Stimulated activated CD4-positive, alpha-beta T cell treated with anti-CD3 and anti-CD28 coated beads, Interleukin-12 subunit alpha, Interleukin-12 subunit beta, amount 100 ng/mL, for 4 hours (primary cell): ENCODE data around the gene FIGNL2.
"Not testable (repeated sequence)": the region's sequence is repeated elsewhere in the genome, so short reads cannot be mapped to it uniquely, and the experiment has no call there.

Experiments used
- DNase-seq: peaks from one replicate; pipeline ENCODE4 v3.0.0-alpha.2; 2020

The FIGNL2 gene, protein sequence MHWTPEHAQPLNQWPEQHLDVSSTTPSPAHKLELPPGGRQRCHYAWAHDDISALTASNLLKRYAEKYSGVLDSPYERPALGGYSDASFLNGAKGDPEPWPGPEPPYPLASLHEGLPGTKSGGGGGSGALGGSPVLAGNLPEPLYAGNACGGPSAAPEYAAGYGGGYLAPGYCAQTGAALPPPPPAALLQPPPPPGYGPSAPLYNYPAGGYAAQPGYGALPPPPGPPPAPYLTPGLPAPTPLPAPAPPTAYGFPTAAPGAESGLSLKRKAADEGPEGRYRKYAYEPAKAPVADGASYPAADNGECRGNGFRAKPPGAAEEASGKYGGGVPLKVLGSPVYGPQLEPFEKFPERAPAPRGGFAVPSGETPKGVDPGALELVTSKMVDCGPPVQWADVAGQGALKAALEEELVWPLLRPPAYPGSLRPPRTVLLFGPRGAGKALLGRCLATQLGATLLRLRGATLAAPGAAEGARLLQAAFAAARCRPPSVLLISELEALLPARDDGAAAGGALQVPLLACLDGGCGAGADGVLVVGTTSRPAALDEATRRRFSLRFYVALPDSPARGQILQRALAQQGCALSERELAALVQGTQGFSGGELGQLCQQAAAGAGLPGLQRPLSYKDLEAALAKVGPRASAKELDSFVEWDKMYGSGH

DNA sequence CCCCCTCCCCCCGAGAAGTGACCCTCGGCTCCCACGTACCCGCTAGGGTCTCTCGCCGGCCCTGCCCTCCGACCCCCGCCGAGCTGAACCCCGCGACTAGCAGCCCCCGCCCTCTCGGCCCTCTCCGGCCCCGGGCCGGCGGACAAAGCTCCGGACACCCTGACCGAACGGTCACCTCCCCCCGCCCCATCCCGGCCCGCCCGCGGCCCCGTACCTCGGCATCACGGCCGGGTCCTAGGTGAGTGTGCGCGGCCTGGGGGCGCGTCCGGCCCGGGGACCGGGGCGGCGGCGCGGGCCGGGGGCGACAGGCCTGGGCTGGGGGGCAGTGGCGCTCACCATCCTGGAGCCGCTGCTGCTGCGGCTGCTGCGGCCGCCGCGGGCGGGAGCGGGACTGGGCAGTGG is at the start of gene FIGNL2:
FIGNL2 (minus strand) TSS at position 393 of the 402 bp plus-strand sequence. CDS start 26,305 bp downstream, outside the sequence.
- no peak for DNase-seq

DNA sequence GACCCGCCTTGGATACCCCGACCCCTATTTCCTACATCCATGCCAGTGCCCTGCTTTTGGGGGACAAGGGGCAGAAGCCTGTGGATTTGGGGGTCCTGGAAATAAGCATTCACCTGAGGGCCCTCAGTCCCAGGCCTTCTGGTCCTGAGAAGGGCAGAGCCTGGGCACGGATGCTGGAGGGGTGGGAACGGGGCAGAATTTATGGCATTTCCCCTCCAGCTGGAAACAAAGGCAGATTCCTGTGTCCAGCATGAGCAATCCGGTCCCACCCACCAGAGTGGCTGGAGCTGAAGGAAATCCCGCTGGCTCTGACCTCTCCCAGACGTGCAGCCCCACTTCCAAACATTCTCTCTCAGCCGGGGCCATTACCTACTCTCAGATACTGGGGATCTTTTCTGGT is 48.7 kb upstream of the FIGNL2 start:
- no peak for DNase-seq

DNA sequence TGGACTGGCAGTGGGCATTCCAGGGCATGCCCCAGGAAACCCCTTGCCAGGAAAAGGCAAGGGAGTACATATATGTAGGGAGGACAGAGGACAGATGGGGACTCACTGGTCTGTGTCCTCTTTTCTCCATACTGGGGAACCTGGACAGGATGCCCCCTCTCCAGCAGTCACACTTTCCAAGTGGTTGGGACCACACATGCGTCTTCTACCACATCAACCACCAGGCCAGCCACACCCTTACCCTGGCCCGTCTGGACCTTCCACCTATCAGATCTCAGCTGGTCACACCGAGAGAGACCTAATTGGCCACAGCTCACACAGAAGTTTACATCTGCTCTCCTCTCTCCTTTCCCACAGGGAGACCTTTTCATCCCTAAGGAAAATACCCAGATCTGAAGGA is 47.7 kb upstream of the FIGNL2 start:
- DNase-seq = no peak

DNA sequence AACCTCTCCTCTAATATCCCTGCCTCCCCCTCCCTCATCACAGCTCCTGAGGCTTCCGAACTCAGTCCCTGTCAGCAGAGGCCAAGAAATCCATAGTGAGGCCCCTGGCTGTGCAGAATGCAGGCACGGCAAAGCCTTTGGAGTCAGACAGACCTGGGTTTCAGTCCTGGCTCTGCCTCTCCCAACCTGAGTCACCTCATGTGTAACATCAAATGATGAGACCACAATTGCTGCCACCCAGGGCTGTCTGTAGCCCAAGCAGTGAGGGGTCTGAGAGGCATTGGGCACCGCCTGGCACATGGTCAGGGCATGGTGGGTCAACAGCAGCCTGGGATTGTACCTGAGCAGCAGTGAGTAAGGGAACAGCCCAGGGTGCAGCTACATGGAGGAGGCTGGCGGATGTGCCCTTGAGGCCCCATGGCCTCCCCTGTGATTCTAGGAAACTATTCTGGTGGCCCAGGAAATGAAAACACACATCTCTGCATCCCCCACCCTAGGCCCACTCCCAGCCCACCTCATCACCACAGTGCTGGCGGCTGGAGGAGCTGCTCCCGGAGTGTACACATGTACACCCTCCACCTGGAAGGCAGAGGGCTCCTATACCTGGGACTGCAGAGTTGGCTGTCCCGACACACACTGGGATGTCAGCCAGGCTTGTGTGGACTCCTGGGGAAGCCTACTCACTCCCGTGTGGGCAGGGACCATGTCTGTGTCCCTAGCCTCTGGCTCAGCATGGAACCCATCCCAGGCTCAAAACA is 47.0 kb upstream of the FIGNL2 start:
- DNase-seq = no peak

DNA sequence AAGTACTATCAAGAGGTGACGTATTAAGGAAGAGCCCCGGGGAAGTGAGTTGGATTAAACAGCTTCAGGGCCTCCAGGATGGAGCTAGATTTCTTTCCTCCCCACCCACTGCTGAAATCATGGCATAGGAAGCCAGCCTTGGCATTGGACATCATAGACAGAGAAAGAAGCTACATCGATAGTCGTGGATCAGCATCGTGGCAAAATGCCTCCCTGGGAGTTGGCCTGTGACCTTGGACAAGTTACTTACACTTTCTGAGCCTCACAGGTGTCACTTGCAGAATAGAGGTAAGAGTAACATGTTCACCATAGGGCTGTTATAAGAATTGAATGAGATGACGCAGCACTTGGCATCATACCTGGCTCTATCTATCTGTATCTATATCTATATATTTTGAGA is 45.3 kb upstream of the FIGNL2 start:
- no peak for DNase-seq

DNA sequence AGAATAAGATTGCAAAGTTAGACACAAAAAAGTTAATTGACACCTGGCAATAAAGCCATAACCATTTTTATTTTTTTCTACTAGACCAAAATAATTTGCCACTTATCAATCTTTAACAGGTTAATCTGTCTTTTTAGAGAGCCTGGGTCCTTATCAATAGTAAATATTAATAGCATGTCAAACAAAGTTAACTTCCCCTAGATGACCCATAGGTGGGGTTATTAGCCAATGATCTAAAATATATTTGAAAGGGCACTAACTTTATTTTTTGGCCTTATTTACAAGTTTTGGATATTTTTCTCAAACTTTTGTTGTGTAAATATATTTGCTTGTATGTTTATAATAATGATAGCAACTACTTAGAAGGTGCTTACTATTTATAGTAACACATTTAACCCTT is 43.3 kb upstream of the FIGNL2 start:
- DNase-seq = no peak

DNA sequence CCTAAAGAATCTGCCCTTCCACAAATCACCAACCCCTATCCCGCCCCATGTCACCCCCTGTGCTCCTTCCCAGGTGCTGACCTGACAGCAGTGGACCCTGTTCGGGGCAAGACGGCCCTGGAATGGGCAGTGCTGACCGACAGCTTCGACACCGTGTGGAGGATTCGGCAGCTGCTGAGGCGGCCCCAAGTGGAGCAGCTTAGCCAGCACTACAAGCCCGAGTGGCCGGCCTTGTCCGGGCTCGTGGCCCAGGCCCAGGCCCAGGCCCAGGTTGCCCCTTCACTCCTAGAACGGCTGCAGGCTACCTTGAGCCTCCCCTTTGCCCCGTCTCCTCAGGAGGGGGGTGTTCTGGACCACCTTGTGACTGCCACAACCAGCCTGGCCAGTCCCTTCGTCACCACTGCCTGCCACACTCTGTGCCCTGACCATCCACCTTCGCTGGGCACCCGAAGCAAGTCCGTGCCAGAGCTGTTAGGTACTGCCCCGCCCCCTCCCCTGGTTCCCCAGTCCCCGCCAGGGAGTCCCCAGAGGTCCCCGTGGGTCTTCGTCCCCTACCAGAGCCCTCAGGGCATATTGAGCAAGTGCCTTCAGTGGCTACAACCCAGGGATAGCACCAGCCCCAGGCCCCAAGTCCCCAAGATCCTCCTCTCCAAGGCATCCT is 42.1 kb upstream of the FIGNL2 start:
- DNase-seq = no peak

DNA sequence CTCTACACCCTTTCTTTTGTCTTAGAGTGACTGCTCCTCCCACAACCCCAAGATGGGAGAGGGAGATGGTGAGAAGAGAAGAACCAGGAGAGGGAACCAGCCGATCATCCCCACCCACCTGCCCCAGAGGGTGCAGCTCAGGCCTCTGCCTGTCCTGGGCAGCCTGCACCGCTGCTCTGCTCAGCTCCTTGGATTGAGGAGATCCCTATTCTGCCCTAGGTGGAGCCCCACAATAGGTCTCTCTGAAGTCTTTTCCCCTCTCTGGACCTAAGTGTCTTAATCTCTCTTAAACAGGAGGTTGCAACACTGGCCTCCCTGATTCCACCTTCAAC is 41.6 kb upstream of the FIGNL2 start:
- no peak for DNase-seq

DNA sequence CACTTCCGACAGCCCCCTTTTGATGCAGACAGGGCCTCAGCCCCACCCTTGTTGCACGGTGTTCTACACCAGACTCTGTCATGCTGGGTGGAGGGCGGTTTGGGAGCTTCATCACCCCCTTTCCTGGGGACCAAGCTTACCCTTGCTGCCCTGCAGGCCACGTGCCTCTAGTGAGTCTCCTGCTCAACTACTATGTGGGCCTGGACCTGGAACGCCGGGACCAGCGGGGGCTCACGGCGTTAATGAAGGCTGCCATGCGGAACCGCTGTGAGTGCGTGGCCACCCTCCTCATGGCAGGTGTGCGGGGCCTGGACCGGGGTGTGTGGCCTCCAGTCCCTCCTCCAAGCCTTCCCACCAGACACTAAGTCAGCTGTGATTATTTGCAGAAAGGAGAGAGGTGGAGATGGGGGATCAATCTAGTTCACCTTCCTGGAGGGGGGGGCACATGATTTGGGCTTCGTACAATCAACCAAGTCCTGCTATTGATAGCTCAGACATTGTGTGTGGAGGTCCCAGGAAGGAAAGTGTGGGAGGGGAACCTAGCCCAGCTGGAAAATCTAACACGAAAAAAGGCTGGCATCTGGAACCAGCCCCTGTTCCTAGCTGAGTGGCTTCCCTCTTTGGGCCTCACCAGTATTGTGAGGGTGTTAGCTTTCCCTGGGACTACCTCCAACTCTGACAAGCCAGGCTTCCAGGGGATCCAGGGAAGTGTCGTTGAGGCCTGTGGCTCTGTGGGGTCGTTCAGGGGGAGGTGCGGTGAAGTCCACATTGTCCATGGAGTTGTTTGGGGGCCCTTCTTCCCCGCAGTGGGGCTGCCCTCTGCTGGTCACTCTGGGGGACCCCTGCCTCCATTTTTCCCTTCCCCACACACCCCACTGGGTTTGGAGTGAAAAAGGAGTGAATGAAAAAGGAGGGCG is 41.0 kb upstream of the FIGNL2 start:
- DNase-seq = no peak

DNA sequence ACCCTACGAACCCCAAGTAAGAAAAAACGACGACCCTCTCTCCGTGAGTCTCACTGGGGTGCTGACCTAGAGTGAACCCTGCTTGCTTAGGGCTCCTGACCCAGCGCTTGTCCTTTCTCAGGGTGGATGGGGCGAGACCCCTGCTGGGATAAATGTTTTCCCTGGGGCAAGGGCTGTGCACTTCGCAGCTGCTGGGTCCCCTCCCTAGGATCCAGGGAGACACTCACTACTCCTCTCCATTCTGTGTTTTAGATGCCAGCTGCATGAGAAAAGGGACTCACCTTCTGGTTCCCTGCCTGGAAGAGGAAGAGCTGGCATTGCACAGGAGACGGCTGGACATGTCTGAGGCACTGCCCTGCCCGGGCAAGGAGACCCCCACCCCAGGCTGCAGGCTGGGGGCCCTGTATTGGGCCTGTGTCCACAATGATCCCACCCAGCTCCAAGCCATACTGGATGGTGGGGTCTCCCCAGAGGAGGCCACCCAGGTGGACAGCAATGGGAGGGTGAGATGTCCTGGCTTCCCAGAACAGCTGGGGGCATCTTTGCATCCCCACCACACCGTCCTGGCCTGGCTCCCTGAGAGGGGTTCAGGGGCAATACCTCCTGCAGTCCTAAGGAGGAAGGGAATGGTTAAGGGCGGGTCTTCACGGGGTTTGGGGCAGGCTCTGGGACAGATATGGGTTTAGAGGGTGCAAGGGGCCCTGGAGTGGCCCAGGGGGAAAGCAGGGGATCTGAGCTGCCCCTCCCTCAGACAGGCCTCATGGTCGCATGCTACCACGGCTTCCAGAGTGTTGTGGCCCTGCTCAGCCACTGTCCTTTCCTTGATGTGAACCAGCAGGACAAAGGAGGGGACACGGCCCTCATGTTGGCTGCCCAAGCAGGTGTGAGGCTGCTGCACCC is 40.0 kb upstream of the FIGNL2 start:
- DNase-seq = no peak

DNA sequence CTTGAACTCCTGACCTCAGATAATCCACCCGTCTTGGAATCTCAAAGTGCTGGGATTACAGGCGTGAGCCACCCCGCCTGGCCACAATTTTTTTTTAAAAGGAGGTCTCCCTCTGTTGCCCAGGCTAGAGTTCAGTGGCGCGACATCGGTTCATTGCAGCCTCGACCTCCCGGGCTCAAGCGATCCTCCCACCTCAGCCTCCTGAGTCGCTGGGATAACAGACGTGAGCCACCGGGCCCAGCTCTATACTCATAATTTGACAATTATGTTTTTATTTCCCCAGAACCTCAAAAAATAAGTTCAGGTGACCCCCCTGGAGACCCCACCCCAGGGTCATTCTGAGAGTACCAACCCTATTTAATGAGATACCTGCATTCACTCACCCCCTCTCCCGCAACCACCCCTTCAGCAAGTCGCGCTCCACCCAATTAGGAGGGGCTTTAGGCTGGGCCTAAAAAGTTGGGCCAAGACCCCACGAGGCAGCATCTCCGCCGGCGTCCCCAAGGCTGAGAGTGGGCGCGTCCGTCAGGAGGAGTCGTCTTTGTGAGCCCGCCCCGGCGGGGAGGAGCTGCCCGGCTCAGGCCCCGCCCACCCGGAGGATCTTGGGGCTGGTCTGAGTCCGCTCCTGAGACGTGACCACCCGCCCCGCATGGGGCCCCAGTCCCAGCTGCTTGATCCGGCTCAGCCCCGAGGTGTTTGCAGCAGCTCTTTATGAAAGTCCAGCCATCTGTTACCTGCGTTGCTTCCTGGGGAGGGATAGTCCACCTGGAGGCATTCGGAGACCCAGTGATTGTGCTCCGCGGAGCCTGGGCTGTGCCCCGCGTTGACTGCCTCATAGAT is 39.2 kb upstream of the FIGNL2 start, which contains the start of gene ANKRD33:
ANKRD33 (plus strand) TSS at position 628 of the 840 bp plus-strand sequence; CDS start at position 712, 84 bp downstream.
- DNase-seq = no peak

DNA sequence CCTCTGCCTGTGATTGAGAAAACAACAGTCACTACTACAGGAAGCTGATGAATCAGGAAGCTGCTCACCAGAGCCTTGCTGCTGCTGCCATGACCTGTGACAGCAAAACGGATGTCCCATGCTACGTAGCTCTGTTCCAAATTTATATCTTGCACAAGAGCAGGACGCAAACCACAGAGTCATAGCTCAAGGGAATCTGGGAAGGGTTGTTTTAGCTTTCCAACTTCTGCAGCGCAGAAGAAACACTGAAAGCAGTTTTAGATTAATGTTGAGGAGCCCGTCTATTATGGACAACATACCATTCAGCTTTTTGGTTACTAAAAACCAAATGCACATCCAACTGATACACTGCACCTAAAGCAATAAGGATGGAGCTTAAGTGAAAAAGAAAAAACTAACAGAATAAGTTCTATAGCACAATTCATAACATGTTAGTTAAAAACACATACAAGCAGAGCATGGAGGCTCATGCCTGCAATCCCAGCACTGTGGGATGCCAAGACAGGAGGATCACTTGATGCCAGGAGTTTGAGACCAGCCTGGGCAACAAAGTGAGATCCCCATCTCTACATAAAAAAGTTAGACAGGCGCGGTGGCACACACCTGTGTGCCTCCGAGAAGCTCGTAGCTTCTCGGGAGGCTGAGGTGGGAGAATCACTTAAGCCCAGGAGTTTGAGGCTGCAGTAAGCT is 37.6 kb upstream of the FIGNL2 start:
- no peak for DNase-seq

DNA sequence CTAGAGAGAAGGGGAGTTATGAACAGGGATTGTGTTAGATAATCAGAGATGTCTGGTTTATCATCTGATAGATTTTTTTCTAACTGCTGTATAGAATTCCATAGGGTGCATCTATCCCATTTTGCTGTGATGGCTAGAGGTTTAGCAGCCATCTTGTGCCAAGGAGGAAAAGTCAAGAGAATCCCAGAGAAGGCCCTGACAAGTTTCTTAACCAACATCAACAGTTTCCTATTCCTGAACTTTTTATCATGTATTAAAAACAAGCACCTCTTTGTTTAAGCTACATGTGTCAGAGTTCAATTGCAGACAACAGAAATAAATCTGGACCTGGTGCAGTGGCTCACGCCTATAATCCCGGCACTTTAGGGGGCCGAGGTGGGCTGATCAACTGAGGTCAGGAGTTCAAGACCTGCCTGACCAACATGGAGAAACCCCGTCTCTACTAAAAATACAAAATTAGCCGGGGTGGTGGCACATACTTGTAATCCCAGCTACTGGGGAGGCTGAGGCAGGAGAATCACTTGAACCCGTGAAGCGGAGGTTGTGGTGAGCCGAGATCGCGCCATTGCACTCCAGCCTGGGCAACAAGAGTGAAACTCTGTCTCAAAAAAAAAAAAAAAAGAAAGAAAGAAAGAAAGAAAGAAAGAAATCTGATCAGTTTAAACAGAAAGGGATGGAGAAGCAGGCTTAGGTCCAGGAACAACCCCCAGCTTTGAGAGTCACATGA is 36.9 kb upstream of the FIGNL2 start:
- not testable (repeated sequence) for DNase-seq

DNA sequence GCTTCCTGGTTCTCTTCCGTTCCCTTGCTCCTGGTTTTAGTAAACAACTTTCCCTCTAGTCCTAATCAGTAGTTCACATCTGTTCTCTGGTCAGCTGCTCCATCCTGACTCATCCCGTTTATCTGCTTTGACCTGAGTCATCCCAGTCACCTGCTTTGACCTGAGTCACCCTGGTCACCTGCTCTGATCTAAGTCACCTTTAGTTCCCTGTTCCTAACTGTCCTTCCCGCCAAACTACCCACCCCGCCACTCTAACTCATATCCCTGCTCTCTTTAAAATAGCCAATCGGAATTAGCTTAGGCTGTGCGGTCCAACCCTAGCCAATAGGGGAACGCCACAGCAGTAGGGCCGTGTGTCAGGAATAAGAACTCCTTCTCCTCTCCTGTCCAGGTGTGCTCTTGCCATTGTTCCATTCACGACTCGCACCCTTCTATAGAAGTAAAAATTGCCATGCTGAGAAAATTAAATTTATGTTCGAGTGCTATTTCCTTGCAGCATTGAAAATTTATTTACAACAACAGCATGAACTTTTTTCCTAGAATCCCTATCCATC is 36.2 kb upstream of the FIGNL2 start:
- no peak for DNase-seq

DNA sequence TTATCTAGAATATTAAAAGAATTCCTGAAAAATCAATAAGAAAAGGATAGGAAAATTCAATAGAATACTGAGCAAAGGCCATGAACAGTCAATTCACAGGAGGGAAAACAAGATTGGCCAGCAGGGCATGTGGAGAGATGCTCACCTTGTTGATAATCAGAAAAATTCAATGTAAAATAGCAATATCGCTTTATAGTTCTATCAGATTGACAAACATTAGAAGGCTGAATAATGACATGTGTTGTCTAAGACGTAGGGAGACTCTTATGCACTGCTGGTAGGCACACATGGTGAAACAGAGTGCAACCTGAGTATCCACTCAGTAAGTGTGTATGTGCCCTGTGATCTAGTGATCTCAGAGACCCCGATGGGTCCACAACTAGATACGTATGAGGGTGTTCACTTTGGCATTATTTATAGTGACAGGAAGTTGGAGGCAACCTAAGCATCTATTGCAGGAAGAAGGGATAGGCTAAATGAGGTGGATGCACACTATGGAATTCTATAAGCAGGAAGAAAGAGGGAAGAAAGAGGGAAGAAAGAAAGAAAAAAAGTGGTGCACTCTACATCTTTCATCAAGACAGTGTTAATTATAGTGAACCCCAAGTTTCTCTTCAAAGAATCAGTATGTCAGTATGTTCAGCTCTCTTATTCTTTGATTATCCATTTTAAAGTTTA is 35.6 kb upstream of the FIGNL2 start:
- no peak for DNase-seq

DNA sequence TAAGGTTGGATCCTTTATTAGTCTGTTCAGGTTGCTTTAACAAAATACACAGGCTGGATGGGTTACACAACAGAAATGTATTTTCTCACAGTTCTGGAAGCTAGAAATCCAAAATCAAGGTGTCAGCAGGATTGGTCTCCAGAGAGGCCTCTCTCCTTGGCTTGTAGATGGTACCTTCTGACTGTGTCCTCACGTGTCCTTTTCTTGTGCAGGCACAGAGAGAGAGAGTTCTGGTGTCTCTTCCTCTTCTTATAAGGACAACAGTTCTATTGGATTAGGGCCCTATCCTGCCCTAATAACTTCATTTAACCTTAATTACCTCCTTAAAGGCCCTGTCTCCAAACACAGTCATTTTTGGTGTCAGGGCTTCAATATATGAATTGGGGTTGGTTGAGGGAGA is 34.8 kb upstream of the FIGNL2 start:
- DNase-seq = no peak

DNA sequence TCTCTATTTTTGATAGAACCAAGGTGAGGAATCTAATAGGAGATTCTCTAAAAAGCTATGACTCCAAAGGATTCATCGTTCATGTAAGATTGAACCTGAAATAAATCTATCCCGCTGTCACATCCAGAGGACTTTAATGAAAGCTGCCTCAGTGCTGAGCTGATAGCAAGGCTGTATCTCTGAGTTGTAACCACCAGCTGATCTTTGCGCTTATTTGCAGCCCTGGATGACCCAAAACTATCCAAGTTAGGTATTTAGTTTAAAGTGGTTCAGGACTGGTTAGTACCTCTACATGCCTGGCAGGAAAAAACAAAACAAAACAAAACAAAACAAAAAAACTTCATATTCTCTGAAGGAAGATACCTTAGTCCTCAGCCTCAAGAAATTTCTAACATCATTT is 30.6 kb upstream of the FIGNL2 start:
- no peak for DNase-seq

DNA sequence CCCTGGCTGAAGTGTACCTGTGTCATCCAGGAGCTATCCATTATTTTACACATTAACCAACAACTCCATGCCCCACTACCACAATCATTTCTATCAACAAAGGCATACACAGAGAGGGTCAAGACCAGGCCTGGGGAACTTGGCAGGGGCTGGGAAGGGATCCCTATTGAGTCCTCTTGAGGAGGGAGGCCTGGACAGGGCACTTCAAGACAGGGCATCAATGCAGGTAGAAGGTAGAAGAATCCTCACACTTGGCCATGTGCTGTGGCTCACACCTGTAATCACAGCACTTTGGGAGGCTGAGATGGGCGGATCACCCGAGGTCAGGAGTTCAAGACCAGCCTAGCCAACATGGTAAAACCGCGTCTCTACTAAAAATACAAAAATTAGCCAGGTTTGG is 26.0 kb upstream of the FIGNL2 start:
- no peak for DNase-seq
